HG03060 (cell line): Measurements from ENCODE around the gene TAF10.

Source experiments
- ATAC-seq: cut with Tn5 transposase; IDR thresholded peaks from one replicate; pipeline ENCODE4 v1.9.1; 2021; ENCODE audit warnings: low read depth, moderate number of reproducible peaks; ENCODE audit not compliant: unreplicated experiment

TAF10 gene

DNA sequence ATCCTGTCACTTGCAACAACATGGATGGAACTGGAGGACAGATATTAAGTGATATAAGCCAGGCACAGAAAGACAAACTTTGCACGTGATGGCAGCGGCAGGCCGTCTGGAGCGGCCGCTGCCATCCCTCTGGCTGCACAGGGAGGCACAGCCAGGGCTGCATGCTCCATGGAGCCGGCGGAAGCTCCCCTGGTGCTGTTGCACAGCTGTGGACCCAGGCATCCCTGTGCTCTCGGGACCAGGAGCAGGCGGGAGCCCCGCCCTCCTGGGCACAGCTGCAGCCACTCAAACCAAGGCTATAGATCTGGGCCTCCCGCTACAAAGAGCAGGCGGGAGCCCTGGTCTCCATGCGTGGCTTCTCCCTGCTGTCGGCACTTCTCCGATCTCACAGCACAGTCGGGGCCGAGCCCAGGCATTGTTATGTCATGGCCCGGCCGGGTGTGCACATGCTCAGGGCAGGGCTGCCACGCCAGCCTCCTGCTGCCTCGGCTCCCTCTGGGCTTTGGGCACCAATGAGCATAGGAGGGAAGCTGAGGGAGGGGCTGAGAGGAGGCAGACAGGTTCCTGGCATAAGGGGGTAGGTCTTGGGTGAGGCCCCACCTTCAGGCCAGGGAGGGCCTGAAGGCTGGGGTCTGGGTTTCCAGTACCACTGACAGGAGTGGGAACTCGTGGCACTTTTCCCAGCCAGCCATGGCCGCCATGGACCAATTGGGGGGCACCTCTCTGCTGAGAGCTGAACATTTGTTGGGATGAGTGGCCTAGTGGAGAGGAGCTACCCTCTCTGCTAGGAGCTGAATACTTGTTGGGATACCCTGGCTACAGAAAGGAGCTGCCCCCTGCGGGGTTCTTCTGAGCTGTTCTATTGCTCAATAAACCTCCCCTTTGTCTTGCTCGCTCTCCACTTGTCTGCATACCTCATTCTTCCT lies 25.3 kb downstream of the TAF10 start:
- ATAC-seq, result no peak

DNA sequence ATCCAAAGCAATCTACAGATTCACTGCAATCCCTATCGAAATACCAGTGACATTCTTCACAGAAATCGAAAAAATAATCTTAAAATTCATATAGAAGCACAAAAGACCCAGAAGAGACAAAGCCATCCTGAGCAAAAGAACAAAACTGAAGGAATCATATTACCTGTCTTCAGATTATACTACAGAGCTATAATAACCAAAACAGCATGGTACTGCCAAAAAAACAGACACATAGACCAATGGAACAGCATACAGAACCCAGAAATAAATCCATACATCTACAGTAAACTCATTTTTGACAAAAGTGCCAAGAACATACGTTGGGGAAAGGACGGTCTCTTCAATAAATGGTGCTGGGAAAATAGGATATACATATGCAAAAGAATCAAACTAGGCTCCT lies 27.5 kb downstream of the TAF10 start:
- no peak for ATAC-seq

DNA sequence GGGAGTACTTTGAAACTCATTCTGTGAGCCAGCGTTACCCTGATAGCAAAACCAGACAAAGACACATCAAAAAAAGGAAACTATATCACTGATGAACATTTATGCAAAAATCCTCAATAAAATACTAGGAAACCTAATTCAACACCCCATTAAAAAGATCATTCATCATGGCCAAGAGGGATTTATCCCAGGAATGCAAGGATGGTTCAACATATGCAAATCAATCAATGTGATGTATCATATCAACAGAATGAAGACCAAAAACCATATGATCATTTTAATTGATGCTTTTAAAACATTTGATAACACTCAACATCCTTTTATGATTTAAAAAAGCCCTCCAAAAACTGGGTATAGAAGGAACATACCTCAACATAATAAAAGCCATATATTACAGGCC lies 28.4 kb downstream of the TAF10 start:
- ATAC-seq, result no peak

DNA sequence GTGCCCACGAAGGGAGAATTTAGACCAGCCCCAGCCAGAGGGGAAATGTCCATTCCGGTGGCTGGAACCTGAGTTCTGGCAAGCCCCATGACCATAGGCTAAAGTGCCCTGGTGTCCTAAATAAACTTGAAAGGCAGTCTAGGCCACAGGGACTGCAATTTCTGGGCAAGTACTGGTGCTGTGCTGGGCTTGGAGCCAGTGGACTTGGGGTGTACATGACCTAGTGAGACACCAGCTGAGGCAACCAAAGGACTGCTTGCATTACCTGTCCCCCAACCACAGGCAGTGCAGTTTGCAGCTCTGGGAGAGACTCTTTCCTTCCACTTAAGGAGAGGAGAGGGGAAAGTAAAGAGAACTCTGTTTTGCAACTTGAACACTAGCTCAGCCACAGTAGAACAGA lies 32.3 kb downstream of the TAF10 start:
- no peak for ATAC-seq

DNA sequence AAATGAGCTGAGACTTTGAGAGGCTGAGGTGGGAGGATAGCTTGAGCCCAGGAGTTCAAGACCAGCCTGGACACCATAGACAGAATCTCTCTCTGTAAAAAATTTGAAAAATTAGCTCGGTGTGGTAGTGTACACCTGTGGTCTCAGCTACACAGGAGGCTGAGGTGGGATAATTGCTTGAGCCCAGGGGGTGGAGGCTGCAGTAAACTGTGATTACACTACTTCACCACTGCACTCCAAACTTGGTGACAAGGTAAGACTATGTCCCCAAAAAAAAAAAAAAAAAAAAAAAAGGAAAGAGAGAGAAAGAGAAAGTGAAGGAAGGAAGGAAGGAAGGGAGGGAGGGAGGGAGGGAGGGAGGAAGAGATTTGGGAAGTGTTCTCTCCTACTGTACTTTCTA lies 33.9 kb downstream of the TAF10 start:
- no peak for ATAC-seq

DNA sequence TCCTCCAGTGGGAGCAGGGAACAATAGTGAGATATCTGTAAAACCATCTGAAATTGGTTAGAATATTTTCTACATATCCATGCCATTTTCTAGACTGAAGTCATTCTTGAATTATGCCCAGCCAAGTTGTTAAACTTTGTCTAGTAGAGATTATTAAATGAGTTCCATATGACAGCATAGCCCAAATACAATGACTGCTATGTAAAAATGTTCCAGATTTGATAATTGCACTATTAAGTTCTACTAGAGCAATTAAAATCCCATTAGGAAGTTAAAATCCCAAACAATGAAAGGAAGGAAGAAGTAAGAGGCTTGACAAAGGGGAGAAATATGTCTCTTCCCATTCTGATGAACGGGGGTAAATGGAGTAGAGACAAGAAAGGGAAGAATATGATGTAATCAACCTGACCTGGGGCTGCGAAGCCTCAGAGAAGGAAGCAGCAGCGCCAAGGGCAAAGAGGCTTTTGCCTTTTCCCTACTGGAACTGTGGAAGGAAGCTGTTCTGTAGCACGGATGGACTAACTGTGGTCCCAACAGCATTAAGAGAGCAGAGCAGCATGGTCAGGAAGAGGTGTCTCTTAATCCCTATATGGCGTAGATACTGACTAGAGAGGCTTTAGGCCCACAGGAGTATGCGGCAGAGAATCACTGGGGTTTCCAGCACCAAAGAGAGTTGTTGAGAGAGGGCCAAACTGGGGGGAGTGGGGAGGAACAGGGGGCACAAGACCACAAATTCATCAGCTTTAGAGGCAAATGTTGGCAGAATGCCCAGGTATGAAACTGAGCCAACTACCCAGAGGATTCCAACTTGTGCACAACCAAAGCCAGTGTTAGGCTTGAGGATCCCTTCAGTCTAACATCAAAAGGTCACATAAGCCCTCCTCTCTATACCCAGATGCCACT lies 35.3 kb downstream of the TAF10 start:
- ATAC-seq, result no peak

DNA sequence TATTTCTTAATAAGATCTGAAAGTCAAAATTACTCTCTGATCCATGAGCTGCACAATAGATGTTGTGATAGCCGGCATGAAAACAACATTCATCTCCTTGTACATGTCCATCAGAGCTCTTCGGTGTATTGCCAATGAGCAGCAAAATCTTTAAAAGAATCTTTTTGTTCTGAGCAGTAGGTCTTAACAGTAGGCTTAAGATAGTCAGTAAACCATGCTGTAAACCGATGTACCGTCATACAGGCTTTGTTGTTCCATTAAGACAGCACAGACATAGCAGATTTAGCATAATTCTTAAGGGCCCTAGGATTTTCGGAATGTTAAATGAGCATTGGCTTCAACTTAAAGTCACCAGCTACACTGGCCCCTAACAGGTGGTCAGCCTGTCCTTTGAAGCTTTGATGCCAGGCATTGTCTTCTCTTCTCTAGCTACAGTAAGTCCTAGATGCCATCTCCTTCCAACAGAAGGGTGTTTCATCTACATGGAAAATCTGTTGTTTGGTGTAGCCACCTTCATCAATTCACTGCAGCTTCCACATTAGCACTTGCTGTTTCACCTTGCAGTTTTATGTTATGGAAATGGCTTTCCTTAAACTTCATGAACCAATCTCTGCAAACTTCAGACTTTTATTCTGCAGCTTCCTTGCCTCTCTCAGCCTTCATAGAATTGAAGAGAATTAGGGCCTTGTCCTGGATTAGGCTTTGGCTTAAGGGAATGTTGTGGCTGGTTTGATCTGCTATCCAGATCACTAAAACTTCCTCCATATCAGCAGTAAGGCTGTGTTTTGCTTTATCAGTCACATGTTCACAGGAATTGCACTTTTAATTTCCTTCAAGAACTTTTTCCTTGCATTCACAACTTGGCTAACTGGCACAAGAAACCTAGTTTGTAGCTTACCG lies 37.0 kb downstream of the TAF10 start:
- ATAC-seq, result no peak

DNA sequence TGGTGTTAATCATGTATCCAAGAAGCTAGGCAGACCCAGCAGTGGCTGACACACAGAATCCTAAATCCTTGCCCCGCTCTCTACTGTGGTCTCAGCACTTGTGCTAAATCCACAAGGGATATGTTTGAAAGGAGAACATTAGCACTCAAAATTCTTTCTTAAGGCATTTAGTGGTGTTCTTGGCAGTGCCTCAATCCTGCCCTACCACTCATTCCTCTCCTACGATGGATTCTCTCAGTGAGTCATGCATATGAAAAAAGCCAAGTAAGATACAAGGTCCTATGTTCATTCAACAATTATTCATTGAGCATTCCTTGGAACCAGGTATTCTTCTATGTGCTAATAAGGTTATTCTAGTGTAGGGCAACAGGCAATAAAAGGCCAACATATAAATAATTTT lies 39.8 kb downstream of the TAF10 start:
- no peak for ATAC-seq

DNA sequence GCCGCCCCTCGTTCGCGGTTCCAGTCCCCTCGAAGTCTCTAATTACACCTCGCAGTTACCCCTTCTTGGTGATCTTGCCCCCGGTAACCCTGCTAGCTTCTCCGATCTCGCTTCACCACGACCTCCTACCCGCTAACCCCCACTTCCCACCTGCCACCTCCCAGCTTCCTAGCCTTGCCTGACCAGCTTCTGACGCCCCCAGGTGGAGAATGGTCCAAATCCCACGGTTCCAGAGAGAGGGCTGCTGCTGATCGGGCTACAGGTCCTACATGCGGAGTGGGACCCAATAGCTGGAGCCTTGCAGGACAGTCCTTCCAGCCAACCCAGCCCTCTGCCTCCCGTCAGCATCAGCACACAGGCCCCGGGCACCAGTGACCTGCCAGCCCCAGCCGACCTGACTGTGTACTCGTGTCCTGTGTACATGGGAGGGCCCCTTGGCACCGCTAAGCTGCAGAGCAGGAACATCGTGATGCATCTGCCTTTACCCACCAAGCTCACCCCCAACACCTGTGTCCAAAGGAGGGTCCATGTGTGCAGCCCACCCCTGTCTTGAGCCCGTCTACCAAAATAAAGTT lies 40.5 kb downstream of the TAF10 start:
- no peak for ATAC-seq

DNA sequence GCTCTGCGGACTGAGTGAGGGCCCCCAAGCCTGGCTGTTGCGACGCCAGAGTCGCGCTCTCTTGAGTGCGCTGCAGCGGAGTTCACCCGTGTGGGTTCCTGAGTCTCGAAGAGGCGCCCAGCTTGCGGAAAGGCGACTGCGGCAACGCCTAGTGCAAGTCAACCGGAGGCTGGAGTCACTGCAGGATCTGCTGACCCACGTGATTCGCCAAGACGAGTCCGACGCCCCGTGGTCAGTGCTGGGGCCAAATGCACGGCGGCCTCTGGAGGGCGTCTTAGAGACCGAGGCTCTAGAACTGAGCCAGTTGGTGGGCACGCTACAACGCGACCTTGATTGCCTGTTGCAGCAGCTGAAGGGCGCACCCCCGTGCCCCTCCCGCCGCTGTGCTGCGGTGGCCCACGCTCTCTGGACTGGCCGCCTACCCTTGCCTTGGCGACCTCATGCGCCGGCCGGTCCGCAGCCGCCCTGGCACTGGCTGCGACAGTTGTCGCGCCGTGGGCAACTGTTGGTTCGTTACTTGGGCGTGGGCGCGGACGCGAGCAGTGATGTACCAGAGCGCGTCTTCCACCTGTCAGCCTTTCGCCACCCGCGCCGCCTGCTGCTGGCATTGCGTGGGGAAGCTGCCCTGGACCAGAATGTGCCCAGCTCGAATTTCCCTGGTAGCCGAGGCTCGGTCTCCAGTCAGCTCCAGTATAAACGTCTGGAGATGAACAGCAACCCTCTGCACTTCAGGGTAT lies 41.2 kb downstream of the TAF10 start:
- no peak for ATAC-seq

DNA sequence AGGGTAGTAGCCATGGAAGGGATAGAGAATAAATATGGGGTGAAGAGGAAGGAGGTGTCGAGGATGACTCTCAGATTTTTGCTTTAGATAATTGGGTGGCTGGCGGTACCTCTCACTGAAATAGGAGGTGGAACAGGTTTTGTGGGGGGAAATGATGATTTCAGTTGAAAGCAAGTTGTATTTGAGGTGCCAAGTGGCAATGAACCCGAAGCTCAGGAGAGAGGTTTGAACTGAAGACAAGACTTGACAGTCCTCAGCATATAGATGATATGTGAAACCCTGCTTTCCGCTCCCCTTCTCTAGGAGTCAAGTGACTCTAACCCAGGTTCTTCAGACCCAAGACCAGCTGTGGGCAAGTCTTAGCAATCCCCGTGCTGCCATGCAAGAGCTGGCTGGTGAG lies 42.3 kb downstream of the TAF10 start:
- no peak for ATAC-seq

DNA sequence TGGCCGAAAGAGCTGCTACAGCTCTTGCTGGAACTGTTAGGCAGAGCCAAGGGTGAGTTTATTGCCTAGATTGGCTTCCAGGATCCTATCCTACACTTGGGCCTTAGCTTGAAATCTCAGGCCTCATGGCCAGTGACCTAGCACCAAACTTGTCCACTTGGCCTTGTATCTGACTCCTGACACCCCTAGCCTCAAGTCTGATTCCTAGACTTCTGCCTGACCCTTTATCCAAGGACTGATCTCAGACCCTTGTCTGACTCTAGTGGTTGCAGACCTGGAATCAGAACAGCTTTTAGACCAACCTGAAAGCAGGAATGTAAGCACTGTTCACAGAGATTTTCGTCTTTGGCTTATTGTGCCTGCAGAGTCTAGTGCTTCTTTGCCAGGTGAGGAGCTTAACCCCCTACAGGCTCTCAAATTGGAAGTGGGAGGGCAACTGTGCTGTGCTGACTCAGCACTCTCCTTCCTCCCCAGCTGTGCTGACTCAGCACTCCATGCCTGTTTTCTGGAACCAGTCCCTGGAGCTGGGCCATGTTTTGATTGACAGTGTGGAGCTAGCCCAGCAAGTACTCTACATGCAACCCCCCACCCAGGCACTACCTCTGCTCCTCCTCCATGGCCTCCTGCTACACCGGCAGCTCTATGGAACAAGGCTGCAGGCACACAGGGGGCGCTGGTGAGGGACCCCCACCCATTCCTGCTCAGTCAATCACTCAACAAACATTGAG lies 43.7 kb downstream of the TAF10 start:
- no peak for ATAC-seq

DNA sequence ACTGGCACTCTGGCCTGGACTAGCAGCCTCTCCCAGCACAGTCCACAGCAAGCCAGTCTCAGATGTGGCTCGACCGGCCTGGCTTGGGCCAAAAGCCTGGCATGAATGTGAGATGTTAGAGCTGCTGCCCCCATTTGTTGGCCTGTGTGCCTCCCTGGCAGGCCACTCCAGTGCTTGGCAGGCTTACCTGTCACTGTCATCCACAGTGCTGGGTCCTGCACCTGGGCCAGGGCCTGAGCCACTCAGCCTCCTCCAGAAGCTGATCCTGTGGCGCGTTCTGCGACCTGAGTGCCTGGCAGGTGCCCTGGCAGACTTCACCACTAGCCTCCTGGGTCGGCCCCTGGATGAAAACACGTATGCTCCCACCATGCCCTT lies 44.7 kb downstream of the TAF10 start:
- no peak for ATAC-seq

DNA sequence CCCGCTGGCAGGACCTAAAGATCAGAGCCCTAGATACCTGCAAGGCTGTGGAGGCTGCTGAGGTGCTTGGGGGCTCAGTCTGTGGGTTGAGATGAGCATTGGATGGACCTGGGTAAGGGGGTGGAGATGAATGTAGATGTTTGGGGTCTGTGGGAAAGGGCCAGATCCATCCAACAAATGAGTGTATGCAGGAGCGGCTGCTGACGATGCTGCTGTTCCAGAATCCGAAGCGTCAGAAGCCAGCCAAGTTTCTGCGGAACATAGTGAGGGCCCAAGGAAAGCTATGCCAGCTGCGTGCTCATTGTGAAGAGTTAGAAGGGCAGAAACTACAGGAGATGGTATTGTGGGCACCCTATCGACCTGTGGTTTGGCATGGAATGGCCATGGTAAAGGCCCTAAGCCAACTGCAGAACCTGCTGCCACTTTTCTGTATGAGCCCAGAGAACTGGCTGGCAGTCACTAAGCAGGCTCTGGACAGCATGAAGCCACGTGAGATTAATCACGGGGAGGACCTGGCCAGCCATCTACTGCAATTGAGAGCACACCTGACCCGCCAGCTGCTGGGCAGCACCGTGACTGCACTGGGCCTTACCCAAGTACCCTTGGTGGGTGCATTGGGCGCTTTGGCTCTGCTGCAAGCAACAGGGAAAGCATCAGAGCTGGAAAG lies 45.2 kb downstream of the TAF10 start:
- no peak for ATAC-seq

DNA sequence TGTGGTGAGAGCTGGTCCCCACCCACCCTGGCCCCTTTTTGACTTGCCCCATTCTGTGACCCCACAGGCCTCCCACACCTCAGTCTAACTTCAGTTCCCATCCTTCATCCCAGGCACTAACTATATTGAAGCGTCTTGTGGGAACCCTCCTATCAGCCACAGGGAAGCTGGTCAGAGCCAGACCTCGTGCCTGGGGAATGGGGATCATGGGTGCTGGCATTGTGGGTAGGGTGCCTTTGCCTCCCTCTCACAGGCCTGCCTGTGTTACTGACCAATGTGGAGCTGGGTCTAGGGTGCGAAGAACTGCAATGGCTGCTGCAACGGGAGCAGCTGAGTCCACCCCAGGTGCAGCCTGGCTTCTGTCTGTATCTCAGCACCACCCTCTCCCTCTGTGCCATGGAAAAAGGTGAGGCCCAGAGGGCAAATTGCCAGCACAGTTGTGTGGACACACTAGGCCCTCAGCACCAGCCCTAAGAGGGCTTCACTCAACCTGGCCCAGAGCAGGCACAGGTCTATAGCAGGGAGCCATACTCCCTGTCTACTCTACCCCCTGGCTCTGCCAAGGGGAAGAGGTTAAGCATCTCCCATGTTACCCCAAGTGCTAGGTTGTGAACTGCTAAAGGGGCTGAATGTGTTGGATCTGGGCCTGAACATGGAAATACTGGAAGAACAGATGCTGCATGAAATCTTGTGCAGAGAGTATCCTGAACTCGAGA lies 45.9 kb downstream of the TAF10 start:
- no peak for ATAC-seq

DNA sequence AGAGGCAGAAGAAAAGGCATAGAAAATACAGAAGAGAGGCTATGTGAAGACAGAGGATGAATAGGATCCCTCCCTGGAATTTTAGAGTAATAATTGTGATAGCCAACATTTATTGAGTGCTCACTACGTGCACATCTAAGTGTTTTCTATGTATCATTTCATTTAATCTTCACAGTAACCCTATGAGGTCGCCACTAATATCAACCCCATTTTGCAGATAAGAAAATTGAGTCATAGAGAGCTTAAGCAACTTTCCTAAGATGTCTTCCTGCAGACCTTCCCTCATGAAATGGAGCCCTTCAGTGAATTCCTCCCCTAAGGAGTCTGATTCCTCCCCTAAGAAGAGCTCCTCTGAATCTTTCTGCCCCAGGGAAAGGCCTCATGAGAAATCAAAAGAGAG lies 46.7 kb downstream of the TAF10 start:
- no peak for ATAC-seq

DNA sequence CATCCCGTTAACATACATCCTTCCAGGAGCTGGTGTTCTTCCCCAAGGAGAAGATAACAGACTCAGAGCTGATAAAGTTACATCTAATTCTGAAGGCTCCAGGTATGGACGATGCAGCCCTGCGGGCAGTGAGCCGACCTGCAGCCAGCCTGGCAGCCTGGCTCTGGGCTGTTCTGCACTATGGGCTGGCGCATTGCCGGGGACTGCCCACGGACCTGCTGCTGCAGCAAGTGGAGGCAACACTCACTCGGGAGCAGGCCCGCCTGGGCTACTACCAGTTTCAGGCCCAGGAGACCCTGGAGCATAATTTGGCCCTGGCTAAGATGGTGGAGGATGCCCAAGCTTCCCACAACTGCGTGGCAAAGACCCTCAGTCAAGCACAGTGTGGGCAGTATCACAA lies 48.3 kb downstream of the TAF10 start:
- no peak for ATAC-seq

DNA sequence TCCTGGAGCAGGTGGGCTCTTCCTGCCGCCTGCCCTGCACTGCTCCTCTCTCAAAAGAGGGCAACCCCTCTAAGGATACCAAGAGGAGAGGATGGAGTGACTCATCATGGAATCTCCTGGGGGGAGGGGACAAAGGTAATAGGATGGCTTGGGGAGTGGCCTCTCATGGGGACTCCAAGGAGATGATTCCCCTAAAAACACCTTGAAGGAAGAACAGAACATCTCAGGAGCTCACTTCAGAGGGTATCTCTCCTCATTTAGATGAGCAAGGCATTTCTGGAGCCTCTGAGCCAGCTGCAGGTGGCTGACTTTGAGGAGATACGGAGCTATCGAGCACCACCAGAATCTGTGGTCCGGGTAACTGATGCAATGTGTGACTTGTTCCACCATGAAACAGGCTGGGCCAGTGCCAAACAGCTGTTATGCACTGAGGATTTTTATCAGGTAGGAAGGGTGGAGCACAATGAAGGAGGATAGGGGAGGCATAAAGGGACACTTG lies 48.8 kb downstream of the TAF10 start:
- no peak for ATAC-seq
